Glomerular visceral epithelial cell (primary cell): Measurements from ENCODE around the gene PRAME.
"Not testable (repeated sequence)": the region's sequence is repeated elsewhere in the genome, so short reads cannot be mapped to it uniquely, and the experiment has no call there.

ENCODE experiments used
- DNase-seq: peaks from one replicate; pipeline ENCODE4 v3.0.0-alpha.2; 2016; ENCODE audit errors: extremely low spot score

PRAME gene

GRCh38 chr22:22521631-22522030, 37.4 kb downstream of the PRAME start:
- no peak for DNase-seq

GRCh38 chr22:22520667-22521602, 38.1 kb downstream of the PRAME start:
- DNase-seq: no peak

- no peak for DNase-seq
Observed at GRCh38 chr22:22520020-22520656, 38.9 kb downstream of the PRAME start, which contains the start of gene ZNF280A. ZNF280A (minus strand) TSS chr22:22520270; CDS start chr22:22515630, 4,640 bp downstream.

GRCh38 chr22:22519591-22519990, 39.5 kb downstream of the PRAME start:
- no peak for DNase-seq

GRCh38 chr22:22516992-22517391, 42.1 kb downstream of the PRAME start:
- DNase-seq: no peak

GRCh38 chr22:22515890-22516289, 43.2 kb downstream of the PRAME start:
- no peak for DNase-seq

GRCh38 chr22:22514431-22514830, 44.6 kb downstream of the PRAME start:
- not testable (repeated sequence) for DNase-seq

GRCh38 chr22:22513619-22514018, 45.4 kb downstream of the PRAME start:
- DNase-seq: no peak

- no peak for DNase-seq
Observed at GRCh38 chr22:22512951-22513350, 46.1 kb downstream of the PRAME start.

GRCh38 chr22:22510833-22511232, 48.2 kb downstream of the PRAME start:
- not testable (repeated sequence) for DNase-seq

- not testable (repeated sequence) for DNase-seq
Observed at GRCh38 chr22:22509912-22510311, 49.2 kb downstream of the PRAME start.

- peak; percentile 86 for DNase-seq
Observed at GRCh38 chr22:22508274-22509176, 50.5 kb downstream of the PRAME start, which contains the start of gene ZNF280B. ZNF280B (minus strand) TSS chr22:22508742; CDS start chr22:22489398, 19,344 bp downstream.

GRCh38 chr22:22507743-22508273, 51.3 kb downstream of the PRAME start:
- DNase-seq: no peak

GRCh38 chr22:22506736-22507135, 52.3 kb downstream of the PRAME start:
- no peak for DNase-seq

GRCh38 chr22:22498267-22498666, 60.8 kb downstream of the PRAME start:
- no peak for DNase-seq
